SK-N-MC (cell line): ENCODE data around the gene CDK6.
"Not testable (repeated sequence)": the region's sequence is repeated elsewhere in the genome, so short reads cannot be mapped to it uniquely, and the experiment has no call there.

Experiments
- DNase-seq: peaks from one replicate; pipeline ENCODE4 v3.0.0-alpha.2; 2011; ENCODE audit warnings: low read depth, low spot score
- H3K27ac ChIP-seq: fragments of 200-600 bp; sonication (generic); 2 replicates; pipeline ENCODE4 v1.5.1; 2016; ENCODE audit warnings: mixed run types
- H3K36me3 ChIP-seq: fragments of 200-600 bp; sonication (generic); 2 replicates; pipeline ENCODE4 v1.6.1; 2017; ENCODE audit warnings: antibody characterized with exemption, low read length, mixed read lengths; ENCODE audit not compliant: insufficient read depth
- H3K4me3 ChIP-seq: fragments of 200-600 bp; sonication (generic); 2 replicates; pipeline ENCODE4 v1.5.1; 2016
- H3K9ac ChIP-seq: fragments of 200-600 bp; sonication (generic); 2 replicates; pipeline ENCODE4 v1.8.0; 2017; ENCODE audit warnings: mixed run types, mixed read lengths; ENCODE audit not compliant: insufficient read length
- H3K9me3 ChIP-seq: fragments of 200-600 bp; sonication (generic); 2 replicates; pipeline ENCODE4 v1.6.1; 2017; ENCODE audit warnings: low read depth, mild to moderate bottlenecking, antibody characterized with exemption, low read length, moderate library complexity, mixed read lengths
- EZH2 ChIP-seq: fragments of 200-600 bp; sonication (generic); IDR thresholded peaks from one replicate; pipeline ENCODE4 v1.6.1; 2017; ENCODE audit warnings: antibody characterized with exemption
- FOXP2 ChIP-seq: optimal IDR thresholded peaks from 2 replicates; pipeline ENCODE3; 2011; ENCODE audit warnings: mild to moderate bottlenecking, moderate library complexity; ENCODE audit not compliant: insufficient read depth; ENCODE audit errors: extremely low read length, control extremely low read depth
- POLR2AphosphoS5 ChIP-seq: IDR thresholded peaks from 2 replicates; pipeline ENCODE4 v1.6.1; 2012; ENCODE audit warnings: mild to moderate bottlenecking, low read depth, low read length, borderline replicate concordance

CDK6 gene

GRCh38 chr7:92749832-92750446 lies 86.4 kb downstream of the CDK6 start:
- no peak for DNase-seq
- H3K4me3 ChIP-seq = no peak overlapping the region
- TF ChIP-seq EZH2 (no peak), POLR2AphosphoS5 (no peak), FOXP2 (no peak)
- H3K27ac ChIP-seq = no peak overlapping the region
- H3K36me3 ChIP-seq = no peaks in the 10 kb centered on the region
- H3K9me3 ChIP-seq = no peaks in the 10 kb centered on the region
- H3K9ac ChIP-seq = no peak overlapping the region

- H3K27ac ChIP-seq = no peak overlapping the region
- TF ChIP-seq FOXP2 = no peak
- TF ChIP-seq POLR2AphosphoS5 = no peak
- TF ChIP-seq EZH2 = no peak
- H3K4me3 ChIP-seq = no peak overlapping the region
- no peaks in the 10 kb centered on the region for H3K9me3 ChIP-seq
- no peak for DNase-seq
- H3K9ac ChIP-seq = no peak overlapping the region
- no peaks in the 10 kb centered on the region for H3K36me3 ChIP-seq
These were observed 87.0 kb downstream of the CDK6 start for GRCh38 chr7:92749327-92749755.

GRCh38 chr7:92748495-92748894 lies 87.9 kb downstream of the CDK6 start:
- H3K4me3 ChIP-seq = no peak overlapping the region
- H3K27ac ChIP-seq = no peak overlapping the region
- no peaks in the 10 kb centered on the region for H3K36me3 ChIP-seq
- no peak overlapping the region for H3K9ac ChIP-seq
- TF ChIP-seq FOXP2 (no peak), POLR2AphosphoS5 (no peak), EZH2 (no peak)
- no peaks in the 10 kb centered on the region for H3K9me3 ChIP-seq
- DNase-seq = no peak

- no peak for DNase-seq
- no peaks in the 10 kb centered on the region for H3K36me3 ChIP-seq
- no peaks in the 10 kb centered on the region for H3K9me3 ChIP-seq
- H3K9ac ChIP-seq = no peak overlapping the region
- TF ChIP-seq FOXP2 (no peak), EZH2 (no peak), POLR2AphosphoS5 (no peak)
- no peak overlapping the region for H3K27ac ChIP-seq
- H3K4me3 ChIP-seq = no peak overlapping the region
These were observed 89.1 kb downstream of the CDK6 start for GRCh38 chr7:92747041-92747835.

- Histone ChIP-seq H3K36me3 (no peaks in the 10 kb centered on the region), H3K9me3 (no peaks in the 10 kb centered on the region), H3K4me3 (no peak overlapping the region), H3K27ac (no peak overlapping the region), H3K9ac (no peak overlapping the region)
- no peak for TF ChIP-seq EZH2
- DNase-seq = no peak
These were observed 91.1 kb downstream of the CDK6 start for GRCh38 chr7:92745241-92745640.

- H3K36me3 ChIP-seq, H3K9me3 ChIP-seq, H3K9ac ChIP-seq, H3K27ac ChIP-seq, H3K4me3 ChIP-seq, DNase-seq: not testable (repeated sequence)
These were observed 92.2 kb downstream of the CDK6 start for GRCh38 chr7:92744180-92744579.

- no peak overlapping the region for H3K27ac ChIP-seq
- H3K4me3 ChIP-seq = no peak overlapping the region
- no peaks in the 10 kb centered on the region for H3K9me3 ChIP-seq
- DNase-seq = no peak
- H3K36me3 ChIP-seq = no peaks in the 10 kb centered on the region
- TF ChIP-seq FOXP2 = no peak
- no peak for TF ChIP-seq POLR2AphosphoS5
- no peak for TF ChIP-seq EZH2
- H3K9ac ChIP-seq = no peak overlapping the region
These were observed 94.2 kb downstream of the CDK6 start for GRCh38 chr7:92742186-92742585.

GRCh38 chr7:92740700-92741126 lies 95.7 kb downstream of the CDK6 start:
- Histone ChIP-seq H3K36me3 (no peaks in the 10 kb centered on the region), H3K4me3 (no peak overlapping the region)
- TF ChIP-seq POLR2AphosphoS5 = no peak
- TF ChIP-seq FOXP2 = no peak
- TF ChIP-seq EZH2 = no peak

GRCh38 chr7:92740134-92740533 lies 96.2 kb downstream of the CDK6 start:
- no peak overlapping the region for H3K27ac ChIP-seq
- H3K9ac ChIP-seq = no peak overlapping the region
- H3K9me3 ChIP-seq = no peaks in the 10 kb centered on the region
- H3K36me3 ChIP-seq = no peaks in the 10 kb centered on the region
- no peak for TF ChIP-seq EZH2
- TF ChIP-seq POLR2AphosphoS5 = no peak
- TF ChIP-seq FOXP2 = no peak
- no peak for DNase-seq
- H3K4me3 ChIP-seq = no peak overlapping the region

More at GRCh38 chr7:92740700-92741126, 95.7 kb downstream of the CDK6 start:
- Histone ChIP-seq H3K9ac (no peak overlapping the region), H3K27ac (no peak overlapping the region), H3K9me3 (no peaks in the 10 kb centered on the region)
- DNase-seq = no peak
